Activated T-cell treated with anti-CD3 and anti-CD28 coated beads, Interleukin-2, amount 50 U/mL, for 24 hours (primary cell): ENCODE data around the gene PPP5C.
"Not testable (repeated sequence)": the region's sequence is repeated elsewhere in the genome, so short reads cannot be mapped to it uniquely, and the experiment has no call there.

Source experiments
- DNase-seq: peaks from one replicate; pipeline ENCODE4 v3.0.0-alpha.2; 2020
- H3K27ac Mint-ChIP-seq: 2 replicates; pipeline ENCODE4 v1.8.0; 2020; ENCODE audit warnings: mild to moderate bottlenecking, mixed read lengths
- H3K27me3 Mint-ChIP-seq: 2 replicates; pipeline ENCODE4 v1.8.0; 2020; ENCODE audit warnings: mixed read lengths
- H3K36me3 Mint-ChIP-seq: 2 replicates; pipeline ENCODE4 v1.8.0; 2020; ENCODE audit warnings: low read depth, mixed read lengths
- H3K4me1 Mint-ChIP-seq: 2 replicates; pipeline ENCODE4 v1.8.0; 2020; ENCODE audit warnings: low read depth, mixed read lengths
- H3K4me3 Mint-ChIP-seq: 2 replicates; pipeline ENCODE4 v1.8.0; 2020; ENCODE audit warnings: mild to moderate bottlenecking, moderate library complexity, mixed read lengths
- H3K9me3 Mint-ChIP-seq: 2 replicates; pipeline ENCODE4 v1.8.0; 2020; ENCODE audit warnings: mixed read lengths

The PPP5C gene

GRCh38 chr19:46393456-46394401, 46.8 kb downstream of the PPP5C start:
- Mint-ChIP-seq H3K27ac (no peak overlapping the region), H3K4me3 (no peak overlapping the region), H3K27me3 (peaks cover 7% of the 10 kb centered on the region), H3K9me3 (no peaks in the 10 kb centered on the region), H3K4me1 (peaks cover 2% of the 10 kb centered on the region), H3K36me3 (peaks cover 43% of the 10 kb centered on the region)
- DNase-seq, result no peak

- Mint-ChIP-seq H3K4me1 (peaks cover 2% of the 10 kb centered on the region), H3K4me3 (no peak overlapping the region), H3K36me3 (peaks cover 37% of the 10 kb centered on the region), H3K27ac (no peak overlapping the region), H3K27me3 (peaks cover 9% of the 10 kb centered on the region), H3K9me3 (no peaks in the 10 kb centered on the region)
- no peak for DNase-seq
These were observed 47.5 kb downstream of the PPP5C start for GRCh38 chr19:46394402-46394797.

GRCh38 chr19:46397801-46398479, 51.1 kb downstream of the PPP5C start:
- not testable (repeated sequence) for H3K9me3 Mint-ChIP-seq, H3K4me3 Mint-ChIP-seq, H3K27ac Mint-ChIP-seq, H3K36me3 Mint-ChIP-seq, DNase-seq, H3K4me1 Mint-ChIP-seq
- H3K27me3 Mint-ChIP-seq, result peaks cover 30% of the 10 kb centered on the region

- DNase-seq, result no peak
- Mint-ChIP-seq H3K36me3 (no peaks in the 10 kb centered on the region), H3K27ac (no peak overlapping the region), H3K4me3 (no peak overlapping the region), H3K4me1 (peaks cover 16% of the 10 kb centered on the region), H3K9me3 (no peaks in the 10 kb centered on the region), H3K27me3 (peaks cover 74% of the 10 kb centered on the region)
These were observed 55.8 kb downstream of the PPP5C start for GRCh38 chr19:46402725-46403124.

GRCh38 chr19:46404055-46404752, 57.3 kb downstream of the PPP5C start:
- peak overlapping the region; percentile 57 for H3K4me3 Mint-ChIP-seq
- peaks cover 19% of the 10 kb centered on the region for H3K4me1 Mint-ChIP-seq
- no peak overlapping the region for H3K27ac Mint-ChIP-seq
- no peak for DNase-seq
- H3K36me3 Mint-ChIP-seq, result no peaks in the 10 kb centered on the region
- H3K27me3 Mint-ChIP-seq, result peaks cover 81% of the 10 kb centered on the region
- no peaks in the 10 kb centered on the region for H3K9me3 Mint-ChIP-seq

- Mint-ChIP-seq H3K4me3 (peak overlapping the region; percentile 57), H3K27me3 (peaks cover 84% of the 10 kb centered on the region), H3K4me1 (peaks cover 19% of the 10 kb centered on the region), H3K27ac (no peak overlapping the region), H3K36me3 (no peaks in the 10 kb centered on the region), H3K9me3 (no peaks in the 10 kb centered on the region)
- DNase-seq, result no peak
These were observed 58.0 kb downstream of the PPP5C start for GRCh38 chr19:46404753-46405468.

- no peak for DNase-seq
- H3K36me3 Mint-ChIP-seq, result no peaks in the 10 kb centered on the region
- no peak overlapping the region for H3K27ac Mint-ChIP-seq
- no peak overlapping the region for H3K4me3 Mint-ChIP-seq
- H3K4me1 Mint-ChIP-seq, result peaks cover 19% of the 10 kb centered on the region
- H3K9me3 Mint-ChIP-seq, result no peaks in the 10 kb centered on the region
- H3K27me3 Mint-ChIP-seq, result peaks cover 93% of the 10 kb centered on the region
These were observed 60.1 kb downstream of the PPP5C start for GRCh38 chr19:46406976-46407375.

- Mint-ChIP-seq H3K36me3 (no peaks in the 10 kb centered on the region), H3K4me1 (peaks cover 23% of the 10 kb centered on the region), H3K27me3 (peaks cover 94% of the 10 kb centered on the region), H3K4me3 (no peak overlapping the region), H3K27ac (no peak overlapping the region), H3K9me3 (no peaks in the 10 kb centered on the region)
- no peak for DNase-seq
These were observed 61.2 kb downstream of the PPP5C start for GRCh38 chr19:46407856-46408663.

GRCh38 chr19:46408664-46409039, 61.8 kb downstream of the PPP5C start:
- H3K27ac Mint-ChIP-seq, result no peak overlapping the region
- DNase-seq, result no peak
- H3K4me3 Mint-ChIP-seq, result no peak overlapping the region
- H3K27me3 Mint-ChIP-seq, result peaks cover 93% of the 10 kb centered on the region
- H3K9me3 Mint-ChIP-seq, result no peaks in the 10 kb centered on the region
- H3K4me1 Mint-ChIP-seq, result peaks cover 23% of the 10 kb centered on the region
- H3K36me3 Mint-ChIP-seq, result no peaks in the 10 kb centered on the region

- Mint-ChIP-seq H3K27ac (no peak overlapping the region), H3K36me3 (no peaks in the 10 kb centered on the region)
- DNase-seq, result no peak
These were observed 62.3 kb downstream of the PPP5C start for GRCh38 chr19:46409191-46409590.

GRCh38 chr19:46410205-46411087, 63.6 kb downstream of the PPP5C start:
- no peak overlapping the region for H3K27ac Mint-ChIP-seq
- H3K27me3 Mint-ChIP-seq, result peaks cover 93% of the 10 kb centered on the region
- no peak for DNase-seq
- H3K4me3 Mint-ChIP-seq, result no peak overlapping the region
- peaks cover 9% of the 10 kb centered on the region for H3K4me1 Mint-ChIP-seq
- H3K36me3 Mint-ChIP-seq, result no peaks in the 10 kb centered on the region
- H3K9me3 Mint-ChIP-seq, result no peaks in the 10 kb centered on the region

More at GRCh38 chr19:46409191-46409590, 62.3 kb downstream of the PPP5C start:
- Mint-ChIP-seq H3K4me3 (no peak overlapping the region), H3K9me3 (no peaks in the 10 kb centered on the region), H3K4me1 (peaks cover 18% of the 10 kb centered on the region), H3K27me3 (peaks cover 93% of the 10 kb centered on the region)

- Mint-ChIP-seq H3K27me3 (peaks cover 92% of the 10 kb centered on the region), H3K9me3 (no peaks in the 10 kb centered on the region), H3K36me3 (no peaks in the 10 kb centered on the region), H3K27ac (no peak overlapping the region), H3K4me3 (no peak overlapping the region), H3K4me1 (peaks cover 13% of the 10 kb centered on the region)
- no peak for DNase-seq
These were observed 64.4 kb downstream of the PPP5C start for GRCh38 chr19:46411088-46411924.
